Transverse colon (tissue), 3 donors: ENCODE data around the gene SLC3A2.

Experiments used
- EP300 ChIP-seq: sonication (generic); formaldehyde crosslinking; IDR thresholded peaks from one replicate; pipeline ENCODE4 v1.6.1; 2017; ENCODE audit warnings: antibody characterized with exemption, low read depth
- POLR2A ChIP-seq: fragments of 450-650 bp; IDR thresholded peaks from one replicate; pipeline ENCODE4 v1.6.1; 2016; ENCODE audit warnings: antibody characterized with exemption, mild to moderate bottlenecking, moderate library complexity
- TF ChIP-seq, protein P1 (sequence below), 5 experiments: fragments of 200-600 bp in 3 of 5; fragments of 450-650 bp in 2 of 5; sonication (generic) in 3 of 5; IDR thresholded peaks; 1 replicate in 2 of 5; 2 replicates in 3 of 5; pipeline ENCODE4 v1.5.1; 2016 to 2017; ENCODE audit warnings: antibody characterized with exemption in 5 of 5, inconsistent platforms in 3 of 5, mild to moderate bottlenecking in 2 of 5, moderate library complexity in 1 of 5

GRCh38 chr11:62922189-62922589 is 41.5 kb downstream of the SLC3A2 start:
- TF ChIP-seq EP300 (no peak), POLR2A (no peak)
- TF ChIP-seq, protein P1, sequence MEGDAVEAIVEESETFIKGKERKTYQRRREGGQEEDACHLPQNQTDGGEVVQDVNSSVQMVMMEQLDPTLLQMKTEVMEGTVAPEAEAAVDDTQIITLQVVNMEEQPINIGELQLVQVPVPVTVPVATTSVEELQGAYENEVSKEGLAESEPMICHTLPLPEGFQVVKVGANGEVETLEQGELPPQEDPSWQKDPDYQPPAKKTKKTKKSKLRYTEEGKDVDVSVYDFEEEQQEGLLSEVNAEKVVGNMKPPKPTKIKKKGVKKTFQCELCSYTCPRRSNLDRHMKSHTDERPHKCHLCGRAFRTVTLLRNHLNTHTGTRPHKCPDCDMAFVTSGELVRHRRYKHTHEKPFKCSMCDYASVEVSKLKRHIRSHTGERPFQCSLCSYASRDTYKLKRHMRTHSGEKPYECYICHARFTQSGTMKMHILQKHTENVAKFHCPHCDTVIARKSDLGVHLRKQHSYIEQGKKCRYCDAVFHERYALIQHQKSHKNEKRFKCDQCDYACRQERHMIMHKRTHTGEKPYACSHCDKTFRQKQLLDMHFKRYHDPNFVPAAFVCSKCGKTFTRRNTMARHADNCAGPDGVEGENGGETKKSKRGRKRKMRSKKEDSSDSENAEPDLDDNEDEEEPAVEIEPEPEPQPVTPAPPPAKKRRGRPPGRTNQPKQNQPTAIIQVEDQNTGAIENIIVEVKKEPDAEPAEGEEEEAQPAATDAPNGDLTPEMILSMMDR (IDR thresholded peaks at IDR 0.05), result no peak
